ENCODE data around the gene ADRA2B.

ADRA2B gene

DNA sequence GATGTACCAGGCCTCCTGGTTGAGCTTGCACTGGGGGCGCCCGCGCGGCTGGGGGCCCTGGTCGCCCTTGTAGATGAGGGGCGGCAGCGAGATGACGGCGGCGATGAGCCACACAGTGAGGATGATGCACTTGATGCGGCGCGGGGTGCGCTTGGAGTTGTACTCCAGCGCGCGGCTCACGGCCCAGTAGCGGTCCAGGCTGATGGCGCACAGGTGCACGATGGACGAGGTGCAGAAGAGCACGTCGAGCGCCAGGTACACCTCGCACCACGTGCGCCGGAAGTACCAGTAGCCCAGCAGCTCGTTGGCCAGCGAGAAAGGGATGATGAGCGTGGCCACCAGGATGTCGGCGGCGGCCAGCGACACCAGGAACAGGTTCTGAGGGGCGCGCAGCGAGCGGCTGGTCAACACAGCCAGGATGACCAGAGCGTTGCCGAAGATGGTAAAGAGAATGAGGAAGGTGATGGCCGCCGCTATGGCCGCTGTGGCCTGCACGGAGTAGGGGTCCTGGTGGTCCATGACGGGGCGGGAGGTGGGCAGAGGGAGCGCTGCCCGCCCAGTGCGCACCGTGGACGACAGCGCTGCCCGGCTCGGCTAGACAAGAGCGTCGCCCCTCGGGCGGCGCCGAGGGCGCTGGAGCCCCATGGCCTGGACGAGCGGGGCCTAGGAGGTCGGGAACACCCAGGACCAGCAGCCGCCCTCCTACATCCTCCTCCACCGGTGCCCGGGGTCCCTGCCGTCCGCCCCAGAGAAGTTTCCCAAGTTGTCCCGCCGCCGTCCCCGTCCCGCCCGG is 544 bp downstream of the ADRA2B start:
- no peak for DNase-seq

DNA sequence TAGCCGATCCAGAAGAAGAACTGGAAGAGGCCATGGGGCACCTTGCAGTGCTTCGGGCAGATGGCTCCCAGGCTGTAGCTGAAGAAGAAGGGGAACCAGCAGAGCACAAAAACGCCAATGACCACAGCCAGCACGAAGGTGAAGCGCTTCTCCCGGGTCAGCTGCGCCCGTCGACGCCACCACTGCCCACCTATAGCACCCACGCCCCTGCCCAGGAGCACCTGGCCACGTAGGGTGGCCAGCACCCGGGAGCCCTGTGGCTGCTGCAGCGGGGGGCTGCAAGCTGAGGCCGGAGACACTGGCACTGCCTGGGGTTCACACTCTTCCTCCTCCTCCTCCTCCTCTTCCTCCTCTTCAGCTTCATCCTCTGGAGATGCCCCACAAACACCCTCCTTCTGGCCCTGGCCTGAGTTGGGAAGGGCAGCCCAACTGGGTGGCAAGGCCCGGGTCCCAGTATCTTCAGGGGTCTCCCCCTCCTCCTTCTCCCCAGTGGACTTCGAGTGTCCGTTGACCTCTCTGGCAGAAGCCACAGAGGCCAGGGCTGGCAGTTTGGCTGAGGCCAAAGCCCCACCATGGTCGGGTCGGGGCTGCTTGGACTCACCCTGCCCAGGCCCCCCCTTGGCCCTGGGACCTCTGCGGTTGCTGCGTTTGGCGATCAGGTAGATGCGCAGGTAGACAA is 1.3 kb downstream of the ADRA2B start:
- DNase-seq, result no peak

DNA sequence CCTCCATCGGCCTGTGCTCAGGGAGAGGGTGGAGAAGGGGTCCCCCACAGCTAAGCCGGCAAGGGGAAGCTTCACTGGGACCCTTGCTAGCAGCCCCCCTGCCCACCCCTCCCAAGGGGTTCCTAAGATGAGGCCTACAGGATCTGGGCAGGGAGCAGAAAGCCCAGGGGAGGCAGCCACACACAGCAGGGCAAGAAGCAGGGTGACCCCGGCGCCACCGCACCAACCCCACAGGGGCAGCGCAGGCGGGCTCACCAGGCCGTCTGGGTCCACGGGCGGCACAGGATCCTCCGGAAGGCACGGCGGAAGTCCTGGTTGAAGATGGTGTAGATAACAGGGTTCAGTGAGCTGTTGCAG is 1.8 kb downstream of the ADRA2B start:
- DNase-seq, result no peak

DNA sequence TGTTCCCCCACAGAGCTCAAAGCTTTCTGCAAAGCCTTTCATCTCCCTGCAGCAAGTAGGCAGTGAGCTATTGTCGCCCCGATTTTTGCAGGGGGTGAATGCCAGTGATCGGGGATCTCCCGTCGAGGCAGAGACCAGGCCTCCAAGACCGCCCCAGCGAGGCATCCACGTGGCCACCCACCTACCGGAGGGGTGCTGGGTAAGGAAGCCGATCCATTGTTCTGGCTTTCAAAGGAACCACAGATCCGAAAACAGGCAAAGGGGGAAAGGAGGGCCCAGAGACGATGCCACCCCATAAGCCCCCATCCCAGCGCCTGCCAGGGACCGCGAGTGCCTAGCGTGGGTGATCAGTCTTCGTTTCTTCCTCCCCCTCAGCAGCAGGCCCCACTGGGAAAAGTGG is 2.4 kb downstream of the ADRA2B start:
- DNase-seq, result no peak

DNA sequence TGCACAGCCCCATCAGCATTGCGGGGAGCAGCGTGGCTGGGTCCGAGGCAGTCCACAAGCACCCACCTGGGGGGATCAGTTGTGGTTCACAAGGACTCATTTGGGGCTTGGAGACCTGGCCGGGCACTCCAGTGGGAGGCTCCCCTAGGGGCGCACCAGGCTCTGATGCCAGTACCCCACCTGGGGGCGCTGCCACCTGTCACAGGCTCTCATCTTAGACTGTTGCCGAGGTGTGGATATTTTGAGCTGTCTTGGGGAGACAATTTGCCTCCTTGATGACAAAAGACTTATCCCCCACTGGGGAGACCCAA is 3.0 kb downstream of the ADRA2B start:
- DNase-seq, result no peak

DNA sequence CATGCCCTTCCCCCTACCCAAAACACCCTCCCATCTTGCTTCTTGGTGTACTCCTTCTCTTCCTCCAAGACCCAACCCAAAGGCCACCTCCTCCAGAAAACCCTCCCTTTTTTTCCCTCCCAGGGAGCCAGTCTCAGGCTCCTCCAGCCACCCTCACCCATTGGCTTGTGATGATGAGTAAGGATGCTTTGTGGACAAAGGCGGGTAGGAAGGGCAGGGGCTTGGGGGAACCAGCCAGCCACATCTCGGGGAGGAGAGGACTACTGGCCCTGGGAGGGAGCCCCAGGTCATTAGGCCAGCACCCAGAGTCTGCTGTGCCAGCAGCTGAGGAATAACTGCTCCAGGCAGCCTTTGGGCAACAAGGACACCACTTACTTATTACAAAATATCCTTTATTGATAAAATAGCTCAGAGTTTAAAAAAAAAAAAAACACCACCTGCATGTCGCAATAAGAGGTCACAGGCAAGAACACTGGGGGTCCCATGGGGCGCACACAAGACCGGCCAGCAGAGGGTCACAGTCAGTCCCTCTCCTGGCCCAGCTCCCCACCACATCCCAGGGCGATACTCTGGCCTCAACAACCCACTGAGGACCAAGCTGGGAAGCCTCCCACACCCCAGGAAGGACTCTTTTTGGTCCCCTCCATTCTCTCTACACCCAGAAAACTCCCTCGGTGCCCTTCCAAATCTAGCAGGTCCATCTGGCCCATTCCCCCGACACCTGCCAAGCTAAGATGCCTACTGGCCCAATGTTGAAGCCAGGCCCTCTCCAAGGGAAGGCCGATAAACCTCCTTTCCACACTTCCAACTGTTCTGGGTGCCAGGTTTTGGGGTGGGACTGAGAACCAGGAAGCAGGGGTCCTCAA is 3.6 kb downstream of the ADRA2B start:
- no peak for DNase-seq

DNA sequence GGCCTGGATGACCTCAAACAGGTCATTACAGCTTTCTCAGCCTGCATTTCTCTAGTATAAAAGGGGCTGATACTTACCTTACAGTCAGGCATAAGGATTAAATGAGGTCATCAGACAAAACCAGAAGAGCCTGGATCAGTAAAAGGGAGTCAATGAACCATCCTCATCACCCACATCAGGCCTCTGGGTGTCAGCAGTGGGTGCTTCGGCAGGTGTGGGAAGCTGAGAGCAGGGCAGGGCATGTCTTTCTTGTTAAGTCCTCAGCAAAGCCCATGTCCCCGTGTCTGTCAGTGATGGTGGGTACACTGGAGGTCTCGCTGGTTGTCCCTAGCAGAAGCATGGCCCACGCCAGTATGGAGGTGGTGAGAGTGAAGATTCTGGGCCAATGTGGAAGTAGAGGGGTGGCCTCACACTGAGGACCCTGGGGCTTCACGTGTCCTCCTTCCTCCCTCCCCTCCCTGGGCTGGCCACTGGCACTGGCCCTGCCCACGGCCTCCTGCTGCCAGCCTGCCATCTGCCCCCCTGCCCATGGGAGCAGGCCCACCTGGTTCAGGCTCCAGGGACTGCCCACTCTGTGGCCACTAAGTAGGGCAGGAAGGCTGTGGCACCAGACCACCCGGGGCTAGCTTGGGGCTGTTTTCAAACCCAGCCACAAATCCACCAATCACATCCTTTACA is 4.4 kb downstream of the ADRA2B start:
- DNase-seq, result no peak

DNA sequence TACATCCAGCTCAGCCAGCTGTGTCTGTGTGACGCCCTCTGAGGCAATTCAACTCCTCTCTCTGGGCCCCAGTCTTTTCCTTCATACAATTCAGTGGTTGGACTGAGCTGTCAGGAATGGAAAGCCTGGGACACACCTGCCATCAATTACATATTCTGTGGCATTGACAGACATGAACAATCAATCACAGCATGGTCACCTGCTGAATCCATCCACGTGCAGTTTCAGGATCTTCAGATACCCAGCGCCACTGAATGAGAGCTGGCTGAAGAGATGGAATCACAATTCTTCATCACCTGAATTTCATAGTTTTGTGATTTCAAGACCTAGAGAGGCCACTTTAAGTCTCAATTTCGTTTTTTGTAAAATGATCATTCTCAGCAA is 5.1 kb downstream of the ADRA2B start:
- DNase-seq, result no peak

DNA sequence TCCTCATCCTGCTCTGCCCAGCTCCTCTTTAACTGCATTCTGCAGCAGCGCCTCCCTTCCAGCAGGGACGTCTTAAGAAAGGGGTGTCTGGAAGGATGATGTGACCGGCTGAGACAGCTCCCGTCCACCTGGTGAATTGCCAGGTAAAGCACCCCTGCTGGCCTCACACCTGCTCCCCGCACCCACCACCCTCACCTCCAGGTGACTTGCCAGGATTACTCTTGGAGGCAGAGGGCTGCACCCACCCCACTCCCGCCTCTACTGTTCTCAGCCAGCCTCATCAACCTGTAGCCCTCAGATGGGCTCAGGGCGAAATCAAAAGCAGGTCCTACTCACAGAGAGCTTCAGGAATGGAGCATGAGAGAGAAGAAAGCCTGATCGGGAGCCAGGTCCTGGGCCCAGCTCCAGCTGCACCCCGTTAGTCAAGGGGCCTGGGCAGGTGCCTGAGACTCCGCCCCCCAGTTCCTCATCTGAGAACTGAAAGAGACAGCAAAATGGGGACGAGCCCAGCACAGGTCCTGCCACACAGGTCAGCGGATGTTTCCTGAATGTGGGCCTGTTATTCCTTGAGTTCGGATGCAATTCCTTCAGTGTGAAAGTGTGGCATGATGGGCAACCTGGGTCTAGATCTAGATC is 5.6 kb downstream of the ADRA2B start:
- no peak for DNase-seq

DNA sequence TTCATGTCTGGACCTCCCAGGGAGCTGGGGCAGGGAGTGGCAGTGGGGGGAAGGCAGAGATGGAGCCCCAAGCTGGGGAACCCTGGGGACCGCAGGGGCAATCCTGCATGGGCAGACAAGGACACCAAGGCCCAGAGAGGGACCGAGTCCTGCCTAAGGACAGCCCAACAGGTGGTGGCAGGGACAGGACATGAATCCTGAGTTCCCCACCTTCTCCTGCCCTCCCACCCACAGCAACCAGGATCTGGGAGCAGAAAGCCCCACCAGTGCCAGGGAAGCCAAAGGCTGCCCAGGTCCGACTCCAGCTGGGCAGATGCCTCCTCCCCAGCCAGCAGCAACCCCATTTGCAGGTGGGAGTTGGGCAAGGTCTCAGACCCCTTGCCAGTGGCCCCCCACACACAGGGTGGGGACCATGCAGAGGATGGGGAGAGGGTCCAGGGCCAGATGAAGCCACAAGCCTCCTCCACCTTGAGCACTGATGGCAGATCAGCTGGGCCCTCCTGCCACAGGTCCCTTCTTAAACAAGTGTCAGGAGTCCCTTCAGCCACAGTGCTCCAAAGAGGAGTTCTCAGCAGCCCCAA is 6.3 kb downstream of the ADRA2B start:
- DNase-seq, result no peak

DNA sequence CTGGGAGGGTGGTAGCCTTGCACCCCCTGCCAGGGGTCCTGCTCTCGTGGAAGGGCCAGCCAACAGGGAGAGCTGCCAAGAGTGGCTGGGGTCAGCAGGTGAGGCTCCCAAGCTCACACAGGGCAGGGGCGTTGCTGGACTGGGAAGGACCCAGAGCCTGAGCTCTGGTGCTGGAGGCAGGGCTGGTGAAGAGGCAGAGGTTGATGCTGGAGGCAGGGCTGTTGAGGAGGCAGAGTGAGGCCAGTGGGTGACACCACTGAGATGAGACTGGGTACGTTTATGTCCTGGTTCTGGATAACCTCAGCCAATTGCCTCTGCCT is 7.0 kb downstream of the ADRA2B start:
- no peak for DNase-seq

DNA sequence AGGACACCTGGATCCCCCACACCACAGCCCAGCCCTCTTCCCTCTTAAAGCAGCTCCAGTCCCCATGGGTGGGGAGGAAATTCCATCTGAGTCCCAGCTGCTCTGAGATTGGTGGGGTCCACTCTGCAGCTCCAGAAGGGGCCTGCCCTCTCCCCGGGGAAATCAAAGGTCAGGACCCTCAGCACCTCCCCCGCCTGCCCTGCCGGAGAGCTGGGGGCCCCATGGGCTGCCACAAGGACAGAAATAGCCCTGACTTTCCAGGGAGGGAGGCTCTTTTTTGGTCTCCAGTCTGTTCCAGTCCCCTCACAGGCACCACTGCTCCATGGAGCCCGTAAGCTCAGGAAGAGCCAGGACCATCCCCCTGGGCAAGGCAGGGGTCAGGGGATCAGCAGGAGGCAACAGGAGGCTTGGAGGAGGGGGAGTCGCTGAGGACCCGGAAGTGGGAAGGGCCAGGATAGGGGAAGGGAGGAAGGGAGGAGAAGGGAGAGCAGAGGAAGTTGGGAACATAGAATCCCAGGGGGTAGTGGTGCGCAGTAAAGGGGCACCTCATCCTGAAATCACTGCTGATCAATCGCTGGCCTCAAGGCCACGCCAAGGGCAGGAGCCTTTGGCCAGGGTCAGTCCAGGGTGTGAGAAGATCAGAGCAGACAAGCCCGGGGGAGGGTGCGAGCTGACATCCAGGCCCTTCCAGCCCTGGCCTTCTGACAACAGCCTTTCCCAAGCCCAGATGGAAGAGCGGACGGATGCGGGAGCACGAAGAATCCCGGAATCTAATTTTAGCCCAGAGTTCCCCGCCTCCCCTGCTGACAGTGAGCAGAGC is 7.6 kb downstream of the ADRA2B start:
- no peak for DNase-seq

DNA sequence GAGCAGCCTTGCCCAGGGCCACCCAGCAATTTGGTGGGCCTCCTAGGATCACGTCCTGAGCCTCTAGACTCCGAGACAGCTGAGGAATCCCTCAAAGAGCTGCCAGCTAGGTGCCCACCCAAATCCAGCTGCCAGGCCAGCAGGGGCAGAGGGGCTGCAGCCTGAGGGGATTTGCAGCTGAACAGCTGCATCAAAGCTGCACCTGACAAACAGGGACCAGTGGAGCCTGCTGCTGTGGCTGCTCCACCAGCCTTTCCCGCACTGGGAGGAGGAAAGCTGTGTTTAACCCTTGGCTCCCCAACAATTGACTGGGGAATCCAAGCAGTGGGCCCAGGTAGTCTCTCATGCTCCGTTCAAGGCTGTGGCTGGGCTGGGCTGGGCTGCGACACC is 8.2 kb downstream of the ADRA2B start:
- DNase-seq, result no peak

DNA sequence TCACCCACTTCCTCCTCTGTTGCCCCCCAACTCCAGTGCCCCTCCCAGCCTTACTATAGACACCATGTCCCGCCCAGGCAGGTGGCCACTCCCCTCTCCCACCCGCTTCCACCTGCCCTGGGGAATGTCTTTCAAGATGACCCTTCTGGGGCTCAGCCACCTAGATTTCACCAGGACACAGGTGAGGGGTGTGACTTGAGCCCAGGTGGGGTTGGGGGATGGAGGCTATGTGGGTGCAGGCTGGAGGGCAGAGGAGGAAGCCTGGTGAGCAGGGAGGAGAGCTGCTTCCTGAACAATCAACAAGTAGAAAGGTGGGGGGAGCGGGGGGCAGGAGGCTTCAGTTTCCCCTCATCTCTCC is 8.7 kb downstream of the ADRA2B start:
- DNase-seq, result no peak

DNA sequence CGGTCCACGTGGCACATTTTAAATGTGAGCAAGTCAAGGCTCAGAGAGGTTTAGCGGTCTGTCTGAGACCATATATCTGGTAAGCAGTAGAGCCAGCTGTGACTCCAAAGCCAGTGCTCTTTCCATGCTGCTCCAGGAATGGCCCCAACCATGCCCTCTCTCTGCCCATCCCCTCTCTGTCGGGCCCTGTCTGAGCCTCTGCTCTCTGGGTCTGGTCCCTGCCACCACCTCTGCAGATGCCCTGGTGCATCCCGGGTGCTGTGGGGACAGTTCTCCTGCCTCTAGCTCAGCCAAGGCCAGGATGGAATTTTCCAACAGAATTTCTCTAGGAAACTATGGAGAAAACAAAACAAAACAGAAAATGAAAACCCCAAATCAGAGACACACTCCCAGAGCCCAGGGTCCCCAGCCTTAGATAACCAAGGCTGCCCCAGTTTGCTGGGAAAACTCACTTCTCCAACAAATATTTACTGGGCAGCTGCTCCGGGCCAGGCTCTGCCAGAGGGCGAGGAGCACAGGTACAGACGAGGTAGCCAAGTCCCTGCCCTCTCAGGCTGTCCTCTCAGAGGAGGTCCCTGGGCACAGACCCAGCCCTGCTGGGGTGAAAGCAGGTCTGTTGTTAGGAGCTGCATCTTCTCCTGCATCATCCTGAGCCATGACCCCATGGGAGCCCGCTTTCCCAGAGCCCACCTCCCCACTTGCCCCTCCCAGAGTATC is 9.2 kb downstream of the ADRA2B start:
- DNase-seq, result no peak

DNA sequence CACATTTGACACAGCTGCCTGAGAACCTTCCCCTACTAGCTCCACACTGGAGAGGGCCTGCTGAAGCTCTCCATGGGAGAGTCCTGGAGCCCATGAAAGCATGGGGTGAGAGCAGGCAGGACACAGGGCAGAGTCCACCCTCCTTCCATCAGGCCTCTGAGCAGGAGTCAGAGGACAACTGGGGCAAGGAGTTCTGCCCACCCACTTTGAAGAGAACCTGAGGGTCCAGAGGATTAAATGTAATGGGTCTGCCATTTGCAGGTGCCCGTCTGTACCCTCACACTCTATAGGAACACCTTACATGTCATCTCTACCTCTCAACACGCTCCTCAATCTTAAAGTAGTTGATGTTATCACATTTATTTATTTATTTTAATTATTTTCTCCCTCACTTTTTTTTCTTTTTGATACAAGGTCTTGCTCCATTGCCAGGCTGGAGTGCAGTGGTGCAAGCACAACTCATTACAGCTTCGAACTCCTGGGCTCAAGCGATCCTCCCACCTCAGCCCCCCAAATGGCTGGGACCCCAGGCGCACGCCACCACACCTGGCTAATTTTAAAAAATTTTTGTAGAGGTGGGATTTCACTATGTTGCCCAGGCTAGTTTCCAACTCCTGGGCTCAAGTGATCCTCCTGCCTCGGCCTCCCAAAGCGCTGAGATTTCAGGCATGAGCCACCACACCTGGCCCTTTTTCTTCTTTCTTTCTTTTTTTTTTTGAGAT is 10.2 kb downstream of the ADRA2B start:
- no peak for DNase-seq

DNA sequence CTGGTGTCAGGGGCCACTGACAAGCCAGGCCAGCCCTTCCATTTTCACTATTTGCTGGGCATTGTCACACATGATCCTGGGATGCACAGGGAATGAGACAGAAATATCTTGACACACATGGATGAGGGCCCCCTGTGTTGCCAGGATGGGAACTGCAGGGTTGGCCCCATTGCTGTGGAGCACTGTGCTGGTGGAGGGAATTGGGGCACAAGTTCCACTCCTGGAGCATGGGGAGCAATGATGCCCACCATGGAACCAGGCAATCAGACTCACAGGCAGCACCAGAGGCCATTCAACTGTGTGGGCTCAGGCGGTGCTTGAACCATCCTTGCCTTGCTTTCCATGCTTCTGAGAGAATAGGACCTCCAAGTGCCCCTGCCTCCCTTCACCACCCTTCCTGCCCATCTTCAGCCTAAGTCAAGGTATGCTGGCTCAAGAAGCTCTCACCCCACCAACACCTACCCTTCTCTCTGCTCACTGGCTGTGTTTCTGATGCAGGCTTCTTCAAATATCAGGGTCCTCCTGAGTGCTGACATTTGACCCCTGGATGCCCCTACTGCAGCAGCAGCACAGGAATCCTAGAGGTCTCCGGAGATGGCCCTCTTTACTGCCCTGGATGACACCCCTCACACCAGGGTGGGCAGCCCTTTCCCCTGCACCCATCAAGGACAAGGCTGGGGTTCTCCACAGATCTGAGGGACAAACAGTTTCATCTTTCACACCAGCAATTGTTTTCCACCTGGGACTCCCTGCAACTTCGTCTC is 11.0 kb downstream of the ADRA2B start:
- no peak for DNase-seq

DNA sequence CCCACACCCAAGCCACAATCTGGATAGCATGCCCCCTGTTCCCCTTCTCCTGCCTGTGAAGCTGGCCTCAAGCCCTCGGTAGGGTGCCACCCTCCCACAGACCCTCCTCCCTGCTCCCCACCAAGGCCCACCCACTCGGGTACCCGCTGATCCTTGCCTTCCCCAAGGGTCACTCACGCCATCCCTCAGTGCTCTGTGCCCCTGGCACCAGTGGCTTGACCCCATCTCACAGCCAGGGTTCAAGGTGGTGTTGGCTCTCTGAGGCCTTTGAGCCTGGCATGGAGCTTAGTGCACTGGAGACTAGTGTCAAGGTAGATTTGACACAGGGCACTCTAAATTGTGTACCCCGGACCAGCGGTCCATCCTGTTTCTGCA is 11.9 kb downstream of the ADRA2B start:
- no peak for DNase-seq

DNA sequence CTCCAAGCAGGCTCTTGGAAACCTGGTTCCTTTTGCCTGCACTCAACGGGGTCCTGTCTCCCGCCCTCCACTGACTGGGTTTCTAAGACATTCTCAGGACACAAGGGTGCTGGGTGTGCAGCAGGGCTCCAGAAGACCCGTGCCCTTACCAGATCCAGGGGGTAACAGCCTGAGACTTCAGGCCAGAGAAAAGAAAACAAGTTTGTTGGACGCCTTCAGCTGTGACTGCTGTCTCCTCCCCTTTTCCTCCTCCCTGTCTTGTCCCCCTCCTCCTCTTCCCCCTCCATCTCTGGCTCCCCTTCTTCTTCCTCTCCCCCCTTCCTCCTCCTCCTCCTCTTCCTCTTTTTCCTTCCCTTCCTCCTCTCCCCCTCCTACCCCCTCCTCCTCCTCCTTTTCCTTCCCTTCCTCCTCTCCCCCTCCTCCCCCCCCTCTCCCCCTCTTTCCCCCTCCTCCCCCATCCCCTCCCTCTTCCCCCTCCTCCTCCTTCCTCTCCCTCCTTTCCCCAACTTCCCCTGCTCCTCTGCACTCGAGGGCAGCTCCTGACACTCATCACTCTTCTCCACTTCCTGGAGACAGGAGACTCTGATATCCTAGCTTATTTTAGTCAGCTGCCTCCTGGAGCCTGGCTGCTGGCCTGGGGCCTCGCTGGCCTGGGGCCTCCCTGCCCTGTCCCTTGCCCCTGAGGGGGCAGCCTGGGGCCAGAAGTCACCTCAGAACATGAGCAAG is 12.4 kb downstream of the ADRA2B start:
- no peak for DNase-seq
